Measurements from ENCODE around the gene CYBC1. TPM values are rescaled to one million over a fixed set of nuclear protein-coding genes. Genes with fewer than 3 reads are reported as not detected.

Gene CYBC1
- total and polyA plus RNA-seq, 9 of the 15 experiments (the other 6 are each of a cell fraction or from before 2014, with no cell fraction given) = 1.3 to 71.8 (median 49.9) TPM

DNA sequence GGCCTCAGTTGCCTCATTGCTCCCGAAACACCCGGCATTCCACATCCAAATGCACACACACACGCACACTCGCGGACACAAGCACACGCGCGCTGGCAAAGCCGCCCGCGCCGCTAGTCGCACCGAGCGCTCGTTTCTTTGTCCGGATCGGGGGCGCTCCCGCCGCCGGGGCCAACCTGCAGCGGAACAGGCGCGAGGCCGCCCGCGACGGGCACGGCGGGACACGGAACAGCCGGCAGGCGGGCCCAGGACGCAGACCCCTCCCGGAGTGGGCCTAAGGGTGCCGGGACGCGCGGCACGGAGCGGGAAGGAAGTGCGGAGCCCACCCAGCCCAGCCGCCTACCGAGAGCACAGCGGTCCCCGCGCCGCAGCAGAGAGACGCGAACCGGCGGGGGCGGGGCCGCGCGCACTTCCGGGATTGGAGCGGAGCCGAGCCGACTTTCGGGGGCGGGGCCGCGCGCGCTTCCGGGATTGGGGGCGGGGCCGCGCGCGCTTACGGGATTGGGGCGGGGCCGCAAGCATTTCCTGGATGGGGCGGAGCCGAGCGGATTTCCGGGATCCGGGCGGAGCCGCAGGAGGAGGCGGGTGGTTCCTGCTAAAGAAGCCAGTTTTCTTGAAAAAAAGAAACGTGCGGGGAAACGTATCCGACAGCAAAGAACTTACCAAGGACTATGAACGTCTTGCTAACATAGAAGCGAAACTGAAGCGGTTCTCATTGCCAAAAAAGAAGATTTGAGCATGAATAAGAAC, at the start of gene CYBC1 (continued):
- no peak for TF ChIP-seq HEY1 (CRISPR knock-in tag; IDR thresholded peaks at IDR 0.05; ENCODE audit: borderline replicate concordance)
- TF ChIP-seq, protein P1, sequence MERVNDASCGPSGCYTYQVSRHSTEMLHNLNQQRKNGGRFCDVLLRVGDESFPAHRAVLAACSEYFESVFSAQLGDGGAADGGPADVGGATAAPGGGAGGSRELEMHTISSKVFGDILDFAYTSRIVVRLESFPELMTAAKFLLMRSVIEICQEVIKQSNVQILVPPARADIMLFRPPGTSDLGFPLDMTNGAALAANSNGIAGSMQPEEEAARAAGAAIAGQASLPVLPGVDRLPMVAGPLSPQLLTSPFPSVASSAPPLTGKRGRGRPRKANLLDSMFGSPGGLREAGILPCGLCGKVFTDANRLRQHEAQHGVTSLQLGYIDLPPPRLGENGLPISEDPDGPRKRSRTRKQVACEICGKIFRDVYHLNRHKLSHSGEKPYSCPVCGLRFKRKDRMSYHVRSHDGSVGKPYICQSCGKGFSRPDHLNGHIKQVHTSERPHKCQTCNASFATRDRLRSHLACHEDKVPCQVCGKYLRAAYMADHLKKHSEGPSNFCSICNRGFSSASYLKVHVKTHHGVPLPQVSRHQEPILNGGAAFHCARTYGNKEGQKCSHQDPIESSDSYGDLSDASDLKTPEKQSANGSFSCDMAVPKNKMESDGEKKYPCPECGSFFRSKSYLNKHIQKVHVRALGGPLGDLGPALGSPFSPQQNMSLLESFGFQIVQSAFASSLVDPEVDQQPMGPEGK (CRISPR knock-in tag; IDR thresholded peaks at IDR 0.05; ENCODE audit: borderline replicate concordance) = no peak
- no peak for TF ChIP-seq BRD9 (IDR thresholded peaks at IDR 0.05; ENCODE audit: low read depth, partially characterized antibody)
- no peak for TF ChIP-seq ADNP (tag; IDR thresholded peaks at IDR 0.05)
- TF ChIP-seq, protein P2, sequence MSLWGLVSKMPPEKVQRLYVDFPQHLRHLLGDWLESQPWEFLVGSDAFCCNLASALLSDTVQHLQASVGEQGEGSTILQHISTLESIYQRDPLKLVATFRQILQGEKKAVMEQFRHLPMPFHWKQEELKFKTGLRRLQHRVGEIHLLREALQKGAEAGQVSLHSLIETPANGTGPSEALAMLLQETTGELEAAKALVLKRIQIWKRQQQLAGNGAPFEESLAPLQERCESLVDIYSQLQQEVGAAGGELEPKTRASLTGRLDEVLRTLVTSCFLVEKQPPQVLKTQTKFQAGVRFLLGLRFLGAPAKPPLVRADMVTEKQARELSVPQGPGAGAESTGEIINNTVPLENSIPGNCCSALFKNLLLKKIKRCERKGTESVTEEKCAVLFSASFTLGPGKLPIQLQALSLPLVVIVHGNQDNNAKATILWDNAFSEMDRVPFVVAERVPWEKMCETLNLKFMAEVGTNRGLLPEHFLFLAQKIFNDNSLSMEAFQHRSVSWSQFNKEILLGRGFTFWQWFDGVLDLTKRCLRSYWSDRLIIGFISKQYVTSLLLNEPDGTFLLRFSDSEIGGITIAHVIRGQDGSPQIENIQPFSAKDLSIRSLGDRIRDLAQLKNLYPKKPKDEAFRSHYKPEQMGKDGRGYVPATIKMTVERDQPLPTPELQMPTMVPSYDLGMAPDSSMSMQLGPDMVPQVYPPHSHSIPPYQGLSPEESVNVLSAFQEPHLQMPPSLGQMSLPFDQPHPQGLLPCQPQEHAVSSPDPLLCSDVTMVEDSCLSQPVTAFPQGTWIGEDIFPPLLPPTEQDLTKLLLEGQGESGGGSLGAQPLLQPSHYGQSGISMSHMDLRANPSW (CRISPR knock-in tag; IDR thresholded peaks at IDR 0.05) = peak; percentile 68; the same call in 1 of the 2 replicates
- peak; percentile 58 for TF ChIP-seq POLR2B (IDR thresholded peaks at IDR 0.05; ENCODE audit: low read depth, partially characterized antibody)
- peak; percentile 72 for TF ChIP-seq MAX (CRISPR knock-in tag; IDR thresholded peaks at IDR 0.05)
- TF ChIP-seq, protein P3, sequence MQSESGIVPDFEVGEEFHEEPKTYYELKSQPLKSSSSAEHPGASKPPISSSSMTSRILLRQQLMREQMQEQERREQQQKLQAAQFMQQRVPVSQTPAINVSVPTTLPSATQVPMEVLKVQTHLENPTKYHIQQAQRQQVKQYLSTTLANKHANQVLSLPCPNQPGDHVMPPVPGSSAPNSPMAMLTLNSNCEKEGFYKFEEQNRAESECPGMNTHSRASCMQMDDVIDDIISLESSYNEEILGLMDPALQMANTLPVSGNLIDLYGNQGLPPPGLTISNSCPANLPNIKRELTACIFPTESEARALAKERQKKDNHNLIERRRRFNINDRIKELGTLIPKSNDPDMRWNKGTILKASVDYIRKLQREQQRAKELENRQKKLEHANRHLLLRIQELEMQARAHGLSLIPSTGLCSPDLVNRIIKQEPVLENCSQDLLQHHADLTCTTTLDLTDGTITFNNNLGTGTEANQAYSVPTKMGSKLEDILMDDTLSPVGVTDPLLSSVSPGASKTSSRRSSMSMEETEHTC (IDR thresholded peaks at IDR 0.05) = no peak
- TF ChIP-seq, protein P4, sequence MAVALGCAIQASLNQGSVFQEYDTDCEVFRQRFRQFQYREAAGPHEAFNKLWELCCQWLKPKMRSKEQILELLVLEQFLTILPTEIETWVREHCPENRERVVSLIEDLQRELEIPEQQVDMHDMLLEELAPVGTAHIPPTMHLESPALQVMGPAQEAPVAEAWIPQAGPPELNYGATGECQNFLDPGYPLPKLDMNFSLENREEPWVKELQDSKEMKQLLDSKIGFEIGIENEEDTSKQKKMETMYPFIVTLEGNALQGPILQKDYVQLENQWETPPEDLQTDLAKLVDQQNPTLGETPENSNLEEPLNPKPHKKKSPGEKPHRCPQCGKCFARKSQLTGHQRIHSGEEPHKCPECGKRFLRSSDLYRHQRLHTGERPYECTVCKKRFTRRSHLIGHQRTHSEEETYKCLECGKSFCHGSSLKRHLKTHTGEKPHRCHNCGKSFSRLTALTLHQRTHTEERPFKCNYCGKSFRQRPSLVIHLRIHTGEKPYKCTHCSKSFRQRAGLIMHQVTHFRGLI (CRISPR knock-in tag; IDR thresholded peaks at IDR 0.05) = no peak
- no peak for TF ChIP-seq ZNF584 (CRISPR knock-in tag; IDR thresholded peaks at IDR 0.05; ENCODE audit: low read depth)
- peak; percentile 72 for TF ChIP-seq POLR2H (tag; IDR thresholded peaks at IDR 0.05; ENCODE audit: low read depth)
- no peak for TF ChIP-seq MCM2 (IDR thresholded peaks at IDR 0.05; ENCODE audit: low read depth)

All from K562 (cell line).